ENCODE results near the gene TBC1D3G.
"Not testable (repeated sequence)": the region's sequence is repeated elsewhere in the genome, so short reads cannot be mapped to it uniquely, and the experiment has no call there.

Gene TBC1D3G

GRCh38 chr17:36323584-36323983 is at the start of gene TBC1D3G:
Gene TBC1D3G (plus strand): TSS chr17:36323884. CDS start chr17:36325412, 1,528 bp downstream.
- not testable (repeated sequence) for DNase-seq

- not testable (repeated sequence) for DNase-seq
These were observed 40.4 kb upstream of the TBC1D3G start for GRCh38 chr17:36283256-36283655.

DNA sequence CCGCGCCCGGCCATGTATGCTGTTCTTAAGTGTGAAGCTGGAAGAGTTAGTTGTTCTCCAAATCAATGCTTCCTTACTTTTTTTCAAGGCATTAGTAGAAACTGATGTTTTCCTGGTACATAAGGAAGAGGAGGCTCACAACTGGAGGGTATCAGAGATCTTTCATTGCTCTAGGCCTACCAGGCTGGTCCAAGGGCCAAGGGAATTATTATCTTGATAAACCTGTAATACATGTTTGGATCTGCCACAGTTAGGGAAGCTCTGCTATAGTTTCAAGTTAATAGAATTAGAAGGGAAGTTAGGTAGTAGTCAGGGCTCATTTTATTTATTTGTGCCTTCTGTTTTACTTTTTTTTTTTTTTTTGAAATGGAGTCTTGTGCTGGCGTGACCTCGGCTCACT is 39.5 kb upstream of the TBC1D3G start:
- DNase-seq, result not testable (repeated sequence)

- not testable (repeated sequence) for DNase-seq
These were observed 33.6 kb upstream of the TBC1D3G start for GRCh38 chr17:36289965-36290612.

DNA sequence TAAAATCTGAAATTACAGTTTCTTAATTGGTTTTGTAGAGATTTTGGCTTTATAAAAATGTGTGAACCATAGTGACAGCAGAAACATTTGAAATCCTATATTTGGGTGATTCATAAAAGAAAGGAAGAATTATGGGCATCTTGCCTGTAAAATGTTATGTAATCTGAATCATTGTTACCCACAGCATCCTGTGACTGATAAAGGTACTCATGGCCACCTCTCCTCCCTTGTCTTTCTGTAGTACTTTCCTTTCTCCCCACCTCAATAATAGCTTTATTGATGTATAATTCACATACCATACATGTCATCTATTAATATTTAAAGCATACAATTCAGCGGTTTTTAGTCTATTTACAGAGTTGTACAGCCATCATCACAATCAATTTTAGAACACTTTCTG is 28.5 kb upstream of the TBC1D3G start:
- not testable (repeated sequence) for DNase-seq

DNA sequence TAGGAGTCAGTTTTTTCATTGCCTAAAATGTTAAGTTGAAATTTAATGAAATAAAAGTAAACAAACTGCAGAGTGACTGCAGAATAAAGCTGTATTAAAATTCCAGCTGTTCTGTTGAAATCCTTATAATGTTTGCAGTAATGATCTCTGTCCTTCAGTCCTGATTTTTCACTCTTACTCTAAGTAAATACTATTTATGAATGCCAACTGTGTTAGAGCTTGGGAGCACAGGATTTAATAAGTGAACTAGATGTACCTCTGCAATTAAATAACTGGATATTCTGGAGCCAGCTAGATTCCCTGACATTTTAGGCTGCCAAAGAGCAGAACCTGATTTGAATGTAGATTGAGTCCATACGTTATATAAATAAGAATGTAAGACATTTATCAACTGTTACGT is 7.9 kb upstream of the TBC1D3G start:
- not testable (repeated sequence) for DNase-seq

GRCh38 chr17:36362496-36362895 is 38.8 kb downstream of the TBC1D3G start:
- DNase-seq, result not testable (repeated sequence)

DNA sequence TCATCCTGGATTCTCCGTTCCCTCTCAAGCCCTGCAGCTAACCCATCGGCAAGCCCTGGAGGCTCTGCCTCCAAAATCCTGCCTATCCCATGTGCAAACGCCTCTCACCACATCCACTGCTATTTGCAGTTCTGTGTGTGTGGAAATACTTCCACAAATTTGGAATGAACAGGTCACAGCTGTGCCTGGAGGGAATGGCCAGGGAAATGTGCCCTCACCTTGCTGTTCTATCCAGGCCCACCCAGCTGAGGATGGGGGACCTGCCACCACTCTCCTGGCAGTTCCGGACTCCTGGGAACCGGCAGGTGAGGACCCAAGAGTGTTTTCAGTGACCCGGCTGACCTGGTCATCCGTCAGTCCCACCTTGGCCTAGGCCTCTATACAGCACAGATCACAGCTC is 52.3 kb downstream of the TBC1D3G start:
- DNase-seq, result not testable (repeated sequence)
